Measurements from ENCODE around the gene RPRD2. TPM values are rescaled to one million over a fixed set of nuclear protein-coding genes. Genes with fewer than 3 reads are reported as not detected.

Gene RPRD2
- polyA plus RNA-seq, 1 donor (not counting 4 experiments of a cell fraction or from before 2014, with no cell fraction given) = 9.1 TPM

GRCh38 chr1:150387200-150387599 is 23.3 kb downstream of the RPRD2 start:
- dilution Hi-C loops (cut with MboI; ENCODE audit: extremely low pct_ligation_motif_present, low sequenced_read_pairs) = no loop called here

GRCh38 chr1:150388241-150388640 is 24.3 kb downstream of the RPRD2 start:
- dilution Hi-C loops (cut with MboI; ENCODE audit: extremely low pct_ligation_motif_present, low sequenced_read_pairs) = no loop called here
- Histone ChIP-seq H3K27me3 (ENCODE audit: control insufficient read depth, extremely low read depth, insufficient read depth, low read length) (no peaks in the 10 kb centered on the region), H3K9ac (ENCODE audit: control insufficient read depth, extremely low read depth, insufficient read depth, low read length) (no peak overlapping the region), H3K9me1 (ENCODE audit: control insufficient read depth, extremely low read depth, insufficient read depth, low read length) (no peaks in the 10 kb centered on the region), H3K27ac (ENCODE audit: control insufficient read depth, insufficient read depth, low read length) (no peak overlapping the region), H2AFZ (ENCODE audit: control insufficient read depth, low read length) (no peak overlapping the region), H3K9me3 (ENCODE audit: control insufficient read depth, low read depth, low read length) (no peaks in the 10 kb centered on the region), H3K36me3 (ENCODE audit: control insufficient read depth in 2 of 2, extremely low read depth in 1 of 2, insufficient read depth in 2 of 2, low read length in 2 of 2) (no peaks in the 10 kb centered on the region), H3K79me2 (ENCODE audit: control insufficient read depth, insufficient read depth, low read length) (peaks cover 38% of the 10 kb centered on the region), H4K20me1 (ENCODE audit: control insufficient read depth, extremely low read depth, insufficient read depth, low read length) (no peaks in the 10 kb centered on the region), H3K4me2 (ENCODE audit: control insufficient read depth, extremely low read depth, insufficient read depth, low read depth, low read length) (no peak overlapping the region), H3K4me1 (ENCODE audit: control insufficient read depth, extremely low read depth, insufficient read depth, low read length) (no peaks in the 10 kb centered on the region), H3K4me3 (ENCODE audit: control insufficient read depth in 2 of 3, extremely low read depth in 1 of 3, insufficient read depth in 2 of 3, low read depth in 1 of 3, low read length in 3 of 3) (no peak overlapping the region)
- no peak for DNase-seq (ENCODE audit: low read depth, low spot score)
- TF ChIP-seq CTCF (optimal IDR thresholded peaks at IDR 0.05 in 1 of 3, IDR thresholded peaks at IDR 0.05 in 1 of 3, conservative IDR thresholded peaks at IDR 0.05 in 1 of 3; ENCODE audit: extremely low read depth in 1 of 3, insufficient read depth in 2 of 3, low read length in 3 of 3) (no peak), EZH2 (IDR thresholded peaks at IDR 0.05; ENCODE audit: low read length) (no peak)
- FAIRE-seq = no peak

More at GRCh38 chr1:150387200-150387599, 23.3 kb downstream of the RPRD2 start:
- DNase-seq (ENCODE audit: low read depth, low spot score) (no peak), FAIRE-seq (no peak)
- Histone ChIP-seq H3K27ac (ENCODE audit: control insufficient read depth, insufficient read depth, low read length) (no peak overlapping the region), H2AFZ (ENCODE audit: control insufficient read depth, low read length) (no peak overlapping the region), H3K4me3 (ENCODE audit: control insufficient read depth in 2 of 3, extremely low read depth in 1 of 3, insufficient read depth in 2 of 3, low read depth in 1 of 3, low read length in 3 of 3) (no peak overlapping the region), H3K4me1 (ENCODE audit: control insufficient read depth, extremely low read depth, insufficient read depth, low read length) (no peaks in the 10 kb centered on the region), H3K36me3 (ENCODE audit: control insufficient read depth in 2 of 2, extremely low read depth in 1 of 2, insufficient read depth in 2 of 2, low read length in 2 of 2) (no peaks in the 10 kb centered on the region), H4K20me1 (ENCODE audit: control insufficient read depth, extremely low read depth, insufficient read depth, low read length) (no peaks in the 10 kb centered on the region), H3K79me2 (ENCODE audit: control insufficient read depth, insufficient read depth, low read length) (peaks cover 39% of the 10 kb centered on the region), H3K9me3 (ENCODE audit: control insufficient read depth, low read depth, low read length) (no peaks in the 10 kb centered on the region), H3K4me2 (ENCODE audit: control insufficient read depth, extremely low read depth, insufficient read depth, low read depth, low read length) (no peak overlapping the region), H3K9ac (ENCODE audit: control insufficient read depth, extremely low read depth, insufficient read depth, low read length) (no peak overlapping the region), H3K27me3 (ENCODE audit: control insufficient read depth, extremely low read depth, insufficient read depth, low read length) (no peaks in the 10 kb centered on the region), H3K9me1 (ENCODE audit: control insufficient read depth, extremely low read depth, insufficient read depth, low read length) (no peaks in the 10 kb centered on the region)
- TF ChIP-seq CTCF (optimal IDR thresholded peaks at IDR 0.05 in 1 of 3, IDR thresholded peaks at IDR 0.05 in 1 of 3, conservative IDR thresholded peaks at IDR 0.05 in 1 of 3; ENCODE audit: extremely low read depth in 1 of 3, insufficient read depth in 2 of 3, low read length in 3 of 3) (no peak), EZH2 (IDR thresholded peaks at IDR 0.05; ENCODE audit: low read length) (no peak)

Data from keratinocyte (primary cell).